H9 (cell line): ENCODE results near the gene GRIK4. TPM values are rescaled to one million over a fixed set of nuclear protein-coding genes. Genes with fewer than 3 reads are reported as not detected.
A peak's percentile ranks its signal among the peaks of the same experiment; 100 is the strongest.

ENCODE experiments used
- DNase-seq: peaks from one replicate; pipeline ENCODE4 v3.0.0-alpha.2; 2017
- H2AFZ ChIP-seq: one replicate; pipeline ENCODE4 v1.6.1; 2013; ENCODE audit warnings: mild to moderate bottlenecking, low read length, control low read depth, moderate library complexity
- H2AK5ac ChIP-seq: 2 replicates; pipeline ENCODE4 v1.6.1; 2013; ENCODE audit warnings: low read length, control low read depth, mixed read lengths; ENCODE audit not compliant: insufficient read length
- H2BK120ac ChIP-seq: one replicate; pipeline ENCODE4 v1.6.1; 2013; ENCODE audit warnings: low read depth, mild to moderate bottlenecking, low read length, control low read depth, inconsistent platforms; ENCODE audit not compliant: poor library complexity, severe bottlenecking
- H2BK12ac ChIP-seq: 2 replicates; pipeline ENCODE4 v1.6.1; 2013; ENCODE audit warnings: low read length, control low read depth, mixed read lengths, low read depth; ENCODE audit not compliant: insufficient read length
- H2BK15ac ChIP-seq: 2 replicates; pipeline ENCODE4 v1.6.1; 2013; ENCODE audit warnings: low read depth, low read length, control low read depth
- H2BK20ac ChIP-seq: one replicate; pipeline ENCODE4 v1.6.1; 2013; ENCODE audit warnings: low read depth, mild to moderate bottlenecking, low read length, control low read depth, inconsistent platforms; ENCODE audit not compliant: poor library complexity, severe bottlenecking
- H2BK5ac ChIP-seq: 2 replicates; pipeline ENCODE4 v1.6.1; 2013; ENCODE audit warnings: low read length, control low read depth, mixed read lengths; ENCODE audit not compliant: insufficient read length
- H3K14ac ChIP-seq: 2 replicates; pipeline ENCODE4 v1.6.1; 2013; ENCODE audit warnings: low read length, control low read depth; ENCODE audit not compliant: insufficient read depth
- H3K18ac ChIP-seq: 2 replicates; pipeline ENCODE4 v1.6.1; 2013; ENCODE audit warnings: low read depth, mild to moderate bottlenecking, mixed read lengths, low read length, control low read depth; ENCODE audit not compliant: insufficient read length
- H3K23ac ChIP-seq: 2 replicates; pipeline ENCODE4 v1.6.1; 2013; ENCODE audit warnings: low read length, control low read depth, mixed read lengths, low read depth; ENCODE audit not compliant: insufficient read length
- H3K23me2 ChIP-seq: 2 replicates; pipeline ENCODE4 v1.6.1; 2013; ENCODE audit warnings: low read depth, mild to moderate bottlenecking, mixed read lengths, low read length, control low read depth; ENCODE audit not compliant: insufficient read length, poor library complexity, severe bottlenecking
- H3K27ac ChIP-seq: 2 replicates; pipeline ENCODE4 v1.5.1; 2013; ENCODE audit warnings: low read length, control low read depth, mixed read lengths, low read depth; ENCODE audit not compliant: insufficient read length
- H3K27me3 ChIP-seq: 2 replicates; pipeline ENCODE4 v1.6.1; 2013; ENCODE audit warnings: low read length, control low read depth, inconsistent platforms; ENCODE audit not compliant: insufficient read depth
- H3K4ac ChIP-seq: 2 replicates; pipeline ENCODE4 v1.6.1; 2013; ENCODE audit warnings: low read depth, mild to moderate bottlenecking, control low read depth, inconsistent platforms, low read length, moderate library complexity
- H3K4me1 ChIP-seq: 2 replicates; pipeline ENCODE4 v1.6.1; 2013; ENCODE audit warnings: low read length, control low read depth, inconsistent platforms; ENCODE audit not compliant: insufficient read depth
- H3K4me2 ChIP-seq: 2 replicates; pipeline ENCODE4 v1.6.1; 2013; ENCODE audit warnings: low read length, control low read depth, mixed read lengths; ENCODE audit not compliant: insufficient read length, insufficient read depth
- H3K56ac ChIP-seq: 2 replicates; pipeline ENCODE4 v1.6.1; 2013; ENCODE audit warnings: low read depth, mild to moderate bottlenecking, mixed read lengths, low read length, control low read depth; ENCODE audit not compliant: insufficient read length
- H3K79me1 ChIP-seq: 2 replicates; pipeline ENCODE4 v1.6.1; 2013; ENCODE audit warnings: low read depth, mild to moderate bottlenecking, moderate library complexity, low read length, control low read depth, inconsistent platforms; ENCODE audit not compliant: insufficient read depth, poor library complexity, severe bottlenecking
- H3K79me2 ChIP-seq: 2 replicates; pipeline ENCODE4 v1.6.1; 2013; ENCODE audit warnings: low read length, control low read depth, inconsistent platforms; ENCODE audit not compliant: insufficient read depth
- H3K9ac ChIP-seq: 2 replicates; pipeline ENCODE4 v1.6.1; 2013; ENCODE audit warnings: low read length, control low read depth, mixed read lengths; ENCODE audit not compliant: insufficient read length; ENCODE audit errors: extremely low read depth
- H3K9me3 ChIP-seq: one replicate; pipeline ENCODE4 v1.6.1; 2013; ENCODE audit warnings: low read depth, low read length, inconsistent platforms; ENCODE audit not compliant: control insufficient read depth
- H3T11ph ChIP-seq: one replicate; pipeline ENCODE4 v1.6.1; 2013; ENCODE audit warnings: mild to moderate bottlenecking, low read length, control low read depth, inconsistent platforms
- H4K20me1 ChIP-seq: one replicate; pipeline ENCODE4 v1.6.1; 2013; ENCODE audit not compliant: control insufficient read depth, insufficient read length, insufficient read depth
- H4K5ac ChIP-seq: 2 replicates; pipeline ENCODE4 v1.6.1; 2013; ENCODE audit warnings: low read depth, mild to moderate bottlenecking, mixed read lengths, low read length, control low read depth; ENCODE audit not compliant: insufficient read length
- H4K8ac ChIP-seq: replicated peaks from 2 replicates; pipeline ENCODE4 v1.6.1; 2013; ENCODE audit warnings: low read length, control low read depth, mixed read lengths, low read depth; ENCODE audit not compliant: insufficient read length
- H4K91ac ChIP-seq: 2 replicates; pipeline ENCODE4 v1.6.1; 2013; ENCODE audit warnings: low read depth, mild to moderate bottlenecking, moderate library complexity, mixed read lengths, low read length, control low read depth; ENCODE audit not compliant: insufficient read length
- H3K27ac Mint-ChIP-seq, 3 experiments: 2 replicates in 2 of 3; 3 replicates in 1 of 3; pipeline ENCODE4 v1.8.0; 2020 to 2021; ENCODE audit warnings: mixed read lengths in 3 of 3, mild to moderate bottlenecking in 1 of 3, moderate library complexity in 1 of 3
- H3K27me3 Mint-ChIP-seq: 2 replicates; pipeline ENCODE4 v1.8.0; 2021; ENCODE audit warnings: low read depth, mild to moderate bottlenecking, moderate library complexity, mixed read lengths
- H3K36me3 Mint-ChIP-seq, 3 experiments: 2 replicates in 2 of 3; 3 replicates in 1 of 3; pipeline ENCODE4 v1.8.0; 2020 to 2021; ENCODE audit warnings: low read depth in 3 of 3, mixed read lengths in 3 of 3; ENCODE audit not compliant: insufficient read depth in 1 of 3
- H3K4me1 Mint-ChIP-seq, 2 experiments: 2 replicates each; pipeline ENCODE4 v1.8.0; 2020; ENCODE audit warnings: mixed read lengths in 2 of 2
- H3K4me3 Mint-ChIP-seq, 2 experiments: 2 replicates in 1 of 2; 3 replicates in 1 of 2; pipeline ENCODE4 v1.8.0; 2020 to 2021; ENCODE audit warnings: mild to moderate bottlenecking in 2 of 2, mixed read lengths in 2 of 2, moderate library complexity in 1 of 2
- H3K9me3 Mint-ChIP-seq, 2 experiments: 2 replicates in 1 of 2; 3 replicates in 1 of 2; pipeline ENCODE4 v1.8.0; 2020; ENCODE audit warnings: mild to moderate bottlenecking in 2 of 2, mixed read lengths in 2 of 2, moderate library complexity in 1 of 2
- CTCF ChIP-seq: fragments of 200-600 bp; sonication (generic); conservative IDR thresholded peaks from 3 replicates; pipeline ENCODE4 v1.8.0; 2021; ENCODE audit warnings: antibody characterized with exemption, mild to moderate bottlenecking
- WGBS: extraction: QIAGEN DNeasy Blood & Tissue Kit; methylation state at CpG from one replicate; pipeline ENCODE4 v1.1.7; 2013; ENCODE audit warnings: missing lambda C conversion rate, low lambda C conversion rate, mixed read lengths; ENCODE audit not compliant: insufficient read length; ENCODE audit errors: extremely low coverage; 5-methylcytosine and 5-hydroxymethylcytosine counted together
- total RNA-seq: library from RNA; stranded (reverse); gene quantifications from 2 replicates; pipeline ENCODE4 v1.2.1, GENCODE V29; 2021

The GRIK4 gene
- total RNA-seq, 1 experiment from 2014 or later, result 2.3 TPM

- Histone ChIP-seq H3T11ph (no peak overlapping the region), H3K9me3 (no peaks in the 10 kb centered on the region), H3K27me3 (no peaks in the 10 kb centered on the region), H3K79me2 (no peaks in the 10 kb centered on the region), H3K27ac (no peak overlapping the region), H2BK120ac (no peak overlapping the region), H4K5ac (no peak overlapping the region), H2AFZ (no peak overlapping the region), H3K56ac (no peak overlapping the region), H3K9ac (no peak overlapping the region), H3K4me2 (no peak overlapping the region), H2BK12ac (no peak overlapping the region), H3K4me1 (0 out of 2 replicates have a peak, but pooled peaks cover 3% of the 10 kb centered on the region), H3K23ac (no peak overlapping the region), H3K23me2 (peaks cover 3% of the 10 kb centered on the region), H4K91ac (no peak overlapping the region), H2AK5ac (no peak overlapping the region), H3K4ac (no peak overlapping the region), H2BK5ac (no peak overlapping the region), H3K14ac (no peak overlapping the region), H4K8ac (no peak overlapping the region), H4K20me1 (no peaks in the 10 kb centered on the region), H2BK20ac (no peak overlapping the region), H3K79me1 (no peaks in the 10 kb centered on the region), H2BK15ac (no peak overlapping the region), H3K18ac (no peak overlapping the region)
- Mint-ChIP-seq H3K4me1 (peaks cover 15 to 21% of the 10 kb centered on the region in 2 experiments), H3K27ac (no peak overlapping the region), H3K9me3 (no peaks in the 10 kb centered on the region), H3K4me3 (peak overlapping the region in 1 of 2 experiments; percentile 5; a peak in 1 of 5 replicates), H3K27me3 (peaks cover 23% of the 10 kb centered on the region), H3K36me3 (peaks cover 0 to 2% (median 0%) of the 10 kb centered on the region in 3 experiments; a peak in 2 of 7 replicates)
- DNase-seq, result no peak
- TF ChIP-seq CTCF, result no peak
- no CpG with 5 or more reads among the region's 2 CpGs for WGBS
These were observed 65.5 kb downstream of the GRIK4 start for GRCh38 chr11:120577041-120577440.
